COR-L47 (cell line): ENCODE measurements around the gene CHST8.
A peak's percentile ranks its signal among the peaks of the same experiment; 100 is the strongest.

Source experiments
- DNase-seq: peaks from one replicate; lab custom pipeline; 2025; lab: John Stamatoyannopoulos, UW

The CHST8 gene

GRCh38 chr19:33794683-33795369 is 173.1 kb downstream of the CHST8 start:
- no peak for DNase-seq

DNA sequence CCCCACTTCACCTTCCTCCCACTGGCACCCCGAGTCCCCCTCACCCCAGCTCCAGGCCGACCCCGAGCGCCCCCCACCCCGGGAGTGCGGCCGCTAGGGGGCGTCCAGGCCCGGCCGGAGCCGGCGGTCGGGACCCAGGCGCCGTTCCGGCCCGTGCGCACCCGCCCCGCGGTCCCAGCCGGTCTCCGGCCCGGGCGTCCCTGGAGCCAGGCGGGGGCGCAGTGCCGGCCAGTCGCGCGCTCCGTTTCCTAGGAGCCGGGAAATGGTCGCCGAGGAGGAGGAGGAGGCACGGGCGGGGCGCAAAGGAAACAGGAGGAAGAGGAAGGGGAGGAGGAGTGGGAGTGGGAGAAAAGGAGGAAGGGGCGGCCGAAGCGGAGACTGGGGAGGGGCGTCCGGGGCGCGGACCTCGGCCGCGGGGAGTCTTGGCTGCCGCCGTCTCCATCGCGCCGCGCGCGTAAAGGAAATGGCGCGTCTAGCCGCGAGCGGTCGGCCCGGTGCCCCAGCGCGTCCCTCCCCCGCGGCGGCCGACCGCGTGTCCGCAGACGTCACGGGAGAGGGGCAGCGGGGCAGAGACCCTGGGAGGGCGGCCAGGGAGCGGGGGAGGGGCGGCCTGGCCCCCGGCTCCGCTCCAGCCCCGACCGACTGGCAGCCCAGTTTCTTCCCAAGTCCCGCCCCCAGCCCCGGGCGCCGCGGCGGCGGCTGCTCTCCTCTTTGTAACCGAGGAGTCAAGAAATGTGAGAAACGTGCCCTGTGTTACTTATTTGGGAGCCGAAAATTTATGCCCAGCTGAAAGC is 173.8 kb downstream of the CHST8 start:
- DNase-seq = peak; percentile 80

DNA sequence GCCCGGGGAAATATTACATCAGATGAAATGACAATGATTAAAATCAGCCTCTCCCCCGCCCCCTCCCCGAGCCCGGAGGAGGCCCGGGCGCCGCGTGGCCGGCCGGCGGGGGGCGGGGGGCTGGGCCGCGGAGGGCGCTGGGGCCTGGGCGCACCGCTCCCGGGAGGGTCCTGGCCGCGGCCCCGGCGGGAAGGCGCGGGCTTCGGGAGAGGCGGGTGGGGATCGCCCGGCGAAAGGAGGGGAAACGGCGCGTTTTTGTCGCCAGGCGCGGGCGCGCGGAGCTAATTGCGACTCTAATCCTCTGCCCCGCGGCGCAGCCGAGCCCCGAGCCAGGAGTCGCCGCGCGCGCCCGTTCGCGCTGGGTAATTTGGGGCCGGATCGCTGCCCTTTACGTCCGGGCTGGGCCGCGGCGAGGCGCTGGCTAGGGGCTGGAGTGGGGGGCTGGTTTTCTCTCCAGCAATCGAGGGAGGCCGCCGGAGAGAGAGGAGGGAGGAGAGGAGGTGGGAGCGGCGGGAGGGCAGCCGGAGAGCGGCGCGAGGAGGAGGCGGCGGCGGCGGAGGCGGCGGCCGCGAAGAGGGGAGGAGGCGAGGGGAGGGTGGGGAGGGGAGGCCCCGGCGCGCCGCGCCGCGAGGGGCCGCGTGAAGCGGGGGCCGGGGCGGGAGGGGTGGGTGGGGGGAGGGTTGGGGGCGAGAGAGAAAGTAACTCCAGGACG is 174.6 kb downstream of the CHST8 start, which contains the start of gene KCTD15:
Gene KCTD15, plus strand, starts transcription at position 707 of the 712 bp plus-strand sequence. CDS start 3,585 bp downstream, outside the sequence.
- peak; percentile 63 for DNase-seq

DNA sequence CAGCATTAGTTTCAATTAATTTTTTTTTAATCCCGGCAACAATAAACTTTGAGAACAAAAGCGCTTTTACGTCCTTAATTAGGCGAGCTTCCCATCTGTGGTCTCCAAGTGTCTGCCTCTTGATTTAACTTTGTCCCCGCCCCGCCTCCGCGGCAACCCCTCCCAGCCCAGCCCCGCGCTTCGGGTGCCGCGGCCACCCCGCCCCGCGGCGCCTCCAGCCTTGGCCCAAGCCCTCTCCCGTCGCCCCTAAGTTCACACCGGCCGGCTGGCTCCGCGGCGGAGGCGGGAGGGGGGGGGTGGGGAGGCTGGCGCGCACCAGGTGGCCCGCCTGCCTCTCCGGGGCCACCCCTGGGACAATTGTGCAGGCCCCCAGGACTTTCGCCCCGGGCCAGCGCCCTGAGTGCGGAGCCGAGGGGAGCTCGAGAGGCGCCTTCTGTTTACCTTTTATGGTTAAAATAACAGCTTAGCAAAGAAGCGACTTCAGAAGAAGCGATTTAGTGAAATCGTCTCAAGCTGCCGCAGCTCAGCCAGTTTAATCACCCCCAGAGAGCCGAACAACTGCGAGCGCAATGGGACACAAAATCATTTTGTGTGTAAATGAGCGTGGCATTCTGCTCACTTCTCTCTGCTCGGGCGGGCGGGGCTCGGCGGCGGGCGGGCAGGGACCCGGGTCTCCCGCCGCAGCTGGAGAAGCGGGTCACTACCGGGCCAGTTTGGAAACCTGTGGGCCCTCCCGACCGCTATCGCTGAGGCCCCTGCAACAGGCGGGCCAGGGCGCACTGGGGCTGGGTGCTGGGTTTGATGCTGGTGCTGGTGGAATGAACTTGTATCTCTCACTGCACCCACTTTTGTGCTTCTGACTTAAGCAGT is 176.3 kb downstream of the CHST8 start:
- no peak for DNase-seq

- DNase-seq = no peak
Measured at GRCh38 chr19:33798681-33799111, 176.9 kb downstream of the CHST8 start.

- DNase-seq = no peak
Measured at GRCh38 chr19:33799476-33799875, 177.7 kb downstream of the CHST8 start.

GRCh38 chr19:33800012-33800680 is 178.4 kb downstream of the CHST8 start:
- no peak for DNase-seq

GRCh38 chr19:33801411-33801810 is 179.7 kb downstream of the CHST8 start:
- DNase-seq = no peak

- DNase-seq = no peak
Measured at GRCh38 chr19:33802001-33802400, 180.2 kb downstream of the CHST8 start.

GRCh38 chr19:33802801-33803200 is 181.0 kb downstream of the CHST8 start:
- no peak for DNase-seq

DNA sequence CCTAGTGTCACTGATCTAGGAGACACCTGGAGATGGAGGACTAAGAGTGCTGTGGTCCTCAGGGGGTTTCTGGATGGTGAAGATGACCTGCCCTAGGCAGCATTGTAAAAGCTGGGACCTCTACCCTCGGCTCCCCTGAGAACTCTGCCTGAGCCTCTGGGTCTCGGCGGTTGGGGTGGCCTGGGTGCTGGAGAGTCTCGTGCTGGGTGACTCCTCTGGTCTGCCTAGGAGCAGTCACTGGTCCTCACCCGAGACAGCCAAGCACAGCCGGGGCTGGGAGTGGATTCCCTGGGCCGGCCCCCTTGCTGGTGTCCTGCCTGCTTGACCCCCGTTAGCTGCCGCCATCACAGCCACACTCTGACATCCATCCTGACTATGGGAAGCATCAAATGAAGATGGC is 181.6 kb downstream of the CHST8 start:
- DNase-seq = no peak

GRCh38 chr19:33804021-33804799 is 182.5 kb downstream of the CHST8 start:
- no peak for DNase-seq

GRCh38 chr19:33805313-33805712 is 183.6 kb downstream of the CHST8 start:
- DNase-seq = no peak

DNA sequence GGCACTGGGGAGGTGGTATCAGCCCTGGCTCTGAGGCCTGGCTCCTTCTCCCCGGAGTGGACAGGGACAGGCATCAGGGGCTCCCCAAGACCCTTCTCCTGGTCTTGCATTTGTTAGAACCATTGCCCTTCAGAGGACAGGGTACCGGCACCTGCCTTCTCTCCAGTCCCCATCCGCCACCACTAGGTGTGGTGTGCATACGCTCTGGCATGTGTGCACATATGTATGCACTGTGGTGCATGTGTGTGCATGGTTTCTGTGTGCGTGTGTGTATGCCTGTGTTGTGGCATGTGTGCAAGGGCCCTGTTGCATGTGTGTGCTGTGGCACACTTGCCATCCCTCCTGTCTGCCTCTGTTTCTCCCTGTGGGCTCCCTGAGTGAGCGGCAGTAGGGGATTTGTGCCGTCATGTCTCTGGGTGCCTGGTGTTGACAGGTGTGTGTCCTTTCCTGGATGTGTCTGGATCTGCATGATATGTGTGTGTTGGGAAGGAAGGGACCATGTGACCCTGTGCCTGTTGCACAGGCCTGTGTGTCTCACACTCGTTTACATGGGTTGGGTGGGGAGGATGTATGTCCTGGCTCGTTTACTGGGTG is 184.2 kb downstream of the CHST8 start:
- DNase-seq = no peak

DNA sequence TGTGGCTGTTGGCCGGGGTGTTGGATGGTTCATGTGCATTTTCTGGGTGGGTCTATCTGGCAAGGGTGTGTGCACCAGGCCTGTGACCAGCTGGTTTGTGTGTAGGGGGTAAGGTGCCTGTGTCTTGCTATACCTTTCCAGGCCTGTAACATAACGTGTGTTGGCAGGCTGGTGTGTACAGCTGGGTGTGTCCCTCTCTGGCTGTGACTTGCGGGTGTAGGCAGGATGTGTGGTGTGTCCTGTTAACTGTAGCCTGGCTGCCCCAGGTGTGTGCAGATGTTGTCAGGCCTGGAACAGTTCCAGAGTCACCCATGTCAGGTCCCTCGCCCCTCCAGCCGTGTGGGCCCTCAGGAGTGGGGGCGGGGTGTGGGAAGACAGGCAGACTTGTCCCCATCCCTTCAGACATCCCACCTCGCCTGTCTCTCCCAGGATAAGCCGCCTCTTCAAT is 184.7 kb downstream of the CHST8 start:
- DNase-seq = no peak

DNA sequence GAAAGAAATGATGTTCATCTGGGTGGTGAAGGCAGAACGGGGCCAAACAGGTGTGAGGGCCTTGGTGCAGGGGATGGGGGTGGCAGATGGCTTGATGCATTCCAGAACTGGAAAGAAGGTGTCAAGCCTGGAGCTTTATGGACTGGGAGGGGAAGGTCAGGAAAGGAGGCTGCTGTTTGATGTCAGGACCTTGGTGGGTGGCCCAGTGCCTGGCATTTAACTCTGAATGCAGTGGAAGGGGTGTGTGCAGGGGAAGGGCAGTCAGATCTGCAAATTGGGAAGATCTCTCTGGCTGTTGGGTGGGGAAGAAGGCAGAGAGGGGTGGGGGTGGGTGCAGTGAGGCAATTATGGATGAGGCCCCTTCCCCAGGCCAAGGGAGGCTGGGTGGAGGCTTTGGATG is 186.6 kb downstream of the CHST8 start:
- DNase-seq = no peak

GRCh38 chr19:33809960-33810359 is 188.2 kb downstream of the CHST8 start:
- no peak for DNase-seq

GRCh38 chr19:33810821-33811220 is 189.1 kb downstream of the CHST8 start:
- no peak for DNase-seq

- no peak for DNase-seq
Measured at GRCh38 chr19:33811246-33811645, 189.5 kb downstream of the CHST8 start.
